Spleen (tissue), 7 donors: ENCODE measurements around the gene ZNF79.

ENCODE experiments used
- CTCF ChIP-seq, 11 experiments: fragments of 200-600 bp in 7 of 11; fragments of 450-650 bp in 4 of 11; sonication (generic) in 4 of 11; IDR thresholded peaks in 8 of 11; conservative IDR thresholded peaks in 3 of 11; 1 replicate in 7 of 11; 2 replicates in 4 of 11; pipeline versions ENCODE4 v1.4.0 to v1.8.0; 2016 to 2021; ENCODE audit warnings: antibody characterized with exemption in 11 of 11, inconsistent platforms in 4 of 11, mild to moderate bottlenecking in 1 of 11
- POLR2A ChIP-seq, 3 donors: fragments of 450-650 bp; IDR thresholded peaks; one replicate each; pipeline ENCODE4 v1.5.1; 2017; ENCODE audit warnings: antibody characterized with exemption in 3 of 3, mild to moderate bottlenecking in 1 of 3
- POLR2AphosphoS5 ChIP-seq, 3 donors: sonication (generic); formaldehyde crosslinking; IDR thresholded peaks; one replicate each; pipeline ENCODE4 v1.5.1; 2017; ENCODE audit warnings: antibody characterized with exemption in 3 of 3
- donor health status: DM: no; HTN: no; CAD: no; lungs with moderate emphysema.
- donor health status: DM: no; HTN: no; CAD: no.
- donor health status: DM: no; HTN: no; CAD: no.

GRCh38 chr9:127386981-127387380 lies 37.2 kb upstream of the ZNF79 start:
- TF ChIP-seq CTCF (IDR thresholded peaks at IDR 0.05 in 8 of 11, conservative IDR thresholded peaks at IDR 0.05 in 3 of 11) = no peak
- no peak for TF ChIP-seq POLR2A (IDR thresholded peaks at IDR 0.05)
- no peak for TF ChIP-seq POLR2AphosphoS5 (IDR thresholded peaks at IDR 0.05)
